Activated naive CD8-positive, alpha-beta T cell treated with anti-CD3 and anti-CD28 coated beads, Interleukin-2, amount 50 U/mL, for 16 hours (primary cell): ENCODE results near the gene S100A8.

Experiments used
- DNase-seq: peaks from one replicate; pipeline ENCODE4 v3.0.0-alpha.2; 2020; ENCODE audit warnings: low read depth, low spot score

The S100A8 gene

DNA sequence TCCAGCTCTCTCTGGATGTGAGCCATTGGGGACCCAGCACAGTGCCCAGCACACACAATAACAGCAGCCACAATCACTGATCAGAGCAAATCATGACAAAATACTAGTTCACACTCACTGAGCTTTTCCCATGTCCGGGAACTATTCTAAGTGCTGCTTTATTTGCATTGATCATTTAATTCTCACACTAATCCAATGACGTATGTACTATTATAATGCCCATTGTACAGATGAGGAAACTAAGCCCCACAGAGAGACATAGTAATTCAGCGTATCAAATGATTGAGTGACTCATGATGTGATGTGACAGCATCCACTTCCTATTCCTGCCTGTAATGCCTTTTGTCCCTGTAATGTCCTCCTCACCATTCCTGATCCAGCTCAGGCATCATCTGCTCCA is 1.9 kb upstream of the S100A8 start:
- DNase-seq = no peak

DNA sequence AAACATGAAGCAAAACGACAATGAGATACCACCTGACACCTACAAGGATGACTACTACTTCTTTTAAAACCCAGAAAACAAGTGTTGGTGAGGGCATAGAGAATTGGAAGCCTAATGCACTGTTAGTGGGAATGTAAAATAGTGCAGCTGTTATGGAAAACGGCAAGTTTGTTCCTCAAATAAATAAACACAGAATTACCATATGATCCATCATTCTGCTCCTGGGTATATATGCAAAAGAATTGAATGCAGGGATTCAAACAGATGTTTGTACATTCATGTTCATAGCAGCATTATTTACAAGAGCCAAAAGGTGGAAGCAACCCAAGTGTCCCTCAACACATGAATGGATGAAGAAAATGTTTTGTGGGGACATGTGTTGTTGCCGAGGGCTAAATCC is 1.4 kb upstream of the S100A8 start:
- DNase-seq = no peak

DNA sequence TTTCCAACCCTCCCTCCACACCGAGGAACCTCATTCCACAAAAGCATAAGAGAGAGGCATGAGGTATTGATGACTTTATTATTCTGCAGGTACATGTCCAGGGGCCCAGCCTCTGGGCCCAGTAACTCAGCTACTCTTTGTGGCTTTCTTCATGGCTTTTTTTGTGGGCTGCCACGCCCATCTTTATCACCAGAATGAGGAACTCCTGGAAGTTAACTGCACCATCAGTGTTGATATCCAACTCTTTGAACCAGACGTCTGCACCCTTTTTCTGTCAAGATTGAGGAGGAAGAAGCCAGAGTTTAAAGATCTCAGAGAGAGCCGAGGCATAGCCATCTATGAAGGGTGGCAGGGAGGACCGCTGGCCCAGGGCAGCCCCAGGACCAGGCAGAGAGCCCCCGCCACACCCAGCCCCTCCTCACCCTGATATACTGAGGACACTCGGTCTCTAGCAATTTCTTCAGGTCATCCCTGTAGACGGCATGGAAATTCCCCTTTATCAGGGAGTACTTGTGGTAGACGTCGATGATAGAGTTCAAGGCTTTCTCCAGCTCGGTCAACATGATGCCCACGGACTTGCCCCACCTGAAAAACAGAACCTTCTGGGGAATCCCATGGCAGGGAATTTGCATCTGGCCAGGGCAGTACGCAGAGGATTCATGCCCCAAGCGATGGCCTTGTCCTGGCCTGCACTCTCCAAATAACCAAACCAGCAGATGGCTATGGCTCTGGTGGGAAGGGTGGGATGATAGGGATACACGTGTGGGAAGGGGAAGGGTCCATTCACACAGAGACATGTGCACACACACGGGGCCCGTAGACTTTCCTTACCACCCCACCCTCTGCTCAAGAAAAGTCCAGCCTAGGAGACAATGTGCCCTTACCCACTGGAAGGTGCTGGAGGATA is 647 bp downstream of the S100A8 start:
- no peak for DNase-seq

DNA sequence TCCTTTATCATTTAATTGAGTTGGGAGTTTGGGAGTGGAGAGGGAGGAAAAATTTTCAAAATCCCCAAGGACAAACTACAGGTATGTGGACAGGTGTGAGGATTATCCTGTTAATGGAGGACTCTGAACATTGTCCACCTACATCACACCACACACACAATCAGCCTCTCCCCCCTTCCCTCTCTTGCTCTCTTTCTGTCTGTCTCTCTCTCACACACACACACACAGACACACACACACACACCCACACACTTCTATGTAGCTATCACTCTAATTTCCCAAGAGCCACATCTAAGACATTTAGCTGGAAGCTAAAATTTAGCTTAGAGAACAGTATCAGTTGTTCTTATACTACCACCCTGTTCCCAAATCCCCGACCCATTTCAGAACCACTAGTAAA is 1.5 kb downstream of the S100A8 start:
- DNase-seq = no peak

DNA sequence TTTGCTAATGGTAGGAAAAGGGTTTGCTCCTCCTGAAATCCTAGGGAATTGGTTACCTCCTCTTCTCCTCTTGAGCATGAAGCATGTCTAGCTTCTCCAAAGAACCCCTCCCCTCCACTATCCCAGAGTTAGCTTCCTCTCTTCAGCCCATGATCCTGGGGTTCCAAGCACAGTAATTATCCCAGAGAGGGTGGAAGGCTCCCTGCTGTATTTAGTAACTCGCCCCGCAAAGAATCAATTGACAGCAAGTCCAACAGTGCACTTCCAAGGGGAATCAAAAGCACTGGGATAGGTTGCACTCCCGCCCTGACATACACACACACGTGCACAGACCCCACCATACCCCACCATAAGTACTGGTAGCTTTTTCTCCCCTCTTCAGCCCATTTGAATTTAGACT is 3.1 kb downstream of the S100A8 start:
- no peak for DNase-seq

DNA sequence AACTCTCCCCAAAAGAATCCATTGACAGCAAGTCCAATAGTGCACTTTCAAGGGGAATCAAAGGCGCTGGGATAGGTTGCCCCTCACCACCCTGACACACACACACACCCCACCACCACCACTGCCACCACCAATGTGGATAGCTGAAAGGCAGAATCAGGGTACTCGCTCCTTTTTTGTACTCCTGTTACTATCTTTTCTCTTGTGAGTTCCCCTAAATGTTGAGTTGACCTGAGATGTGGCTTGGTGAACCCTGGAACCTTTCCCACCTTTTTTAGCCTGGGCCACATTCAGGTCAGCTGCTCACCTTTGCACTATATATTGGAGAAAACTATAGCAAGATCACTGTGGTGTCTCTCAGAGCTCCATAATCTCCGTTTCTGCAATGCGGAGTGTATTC is 3.9 kb downstream of the S100A8 start:
- DNase-seq = no peak

DNA sequence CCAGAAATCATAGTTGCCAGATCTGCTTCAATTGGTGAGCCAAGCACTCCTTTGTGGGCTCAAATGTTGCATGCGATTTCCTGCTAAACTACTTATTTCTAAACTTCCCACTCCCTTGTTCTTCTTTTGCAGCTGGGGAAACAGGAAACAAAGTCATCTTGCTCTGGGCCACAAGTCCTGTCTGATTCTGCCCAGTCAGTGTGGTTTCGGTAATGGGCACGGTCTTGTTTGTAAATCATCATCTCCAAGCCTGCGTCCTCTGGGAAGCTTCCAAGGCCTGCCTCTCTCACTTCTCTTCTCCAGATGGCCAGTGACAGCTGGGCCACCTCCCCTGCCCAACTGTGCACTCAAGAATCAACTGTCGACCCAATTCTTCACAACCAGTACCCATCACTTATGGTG is 4.4 kb downstream of the S100A8 start:
- DNase-seq = no peak

DNA sequence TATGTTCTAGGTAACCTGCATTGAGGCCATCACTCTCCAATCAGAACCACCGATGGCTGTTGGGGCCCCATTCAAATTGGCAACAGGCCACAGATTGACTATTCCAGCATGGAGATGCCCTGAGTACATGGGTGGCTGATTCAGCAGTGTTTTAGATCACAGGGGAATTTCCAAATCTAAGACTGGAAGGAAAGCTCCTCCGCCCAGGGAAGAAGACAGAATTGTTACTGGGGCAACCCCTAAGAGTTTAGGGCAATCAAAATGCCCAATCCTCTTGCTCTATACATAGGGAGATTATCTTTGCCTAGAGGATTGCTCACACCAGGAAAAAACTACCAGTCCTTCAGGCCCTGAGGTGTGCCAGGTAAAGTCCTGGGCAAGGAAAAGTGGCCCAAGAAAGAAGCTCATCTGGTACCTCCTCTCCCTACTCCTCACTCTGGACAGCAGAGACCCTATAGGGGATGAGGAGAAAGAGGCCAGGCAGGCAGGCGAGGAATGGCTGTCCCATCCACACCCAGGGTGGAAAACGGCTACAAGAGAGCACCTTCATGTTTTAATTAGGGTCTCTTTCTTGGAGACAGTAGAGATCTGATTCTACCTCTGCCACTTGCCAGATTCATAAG is 5.8 kb downstream of the S100A8 start:
- DNase-seq = no peak

- no peak for DNase-seq
Observed at GRCh38 chr1:153380711-153381110, 10.2 kb downstream of the S100A8 start.

GRCh38 chr1:153379591-153379990 is 11.3 kb downstream of the S100A8 start:
- no peak for DNase-seq

DNA sequence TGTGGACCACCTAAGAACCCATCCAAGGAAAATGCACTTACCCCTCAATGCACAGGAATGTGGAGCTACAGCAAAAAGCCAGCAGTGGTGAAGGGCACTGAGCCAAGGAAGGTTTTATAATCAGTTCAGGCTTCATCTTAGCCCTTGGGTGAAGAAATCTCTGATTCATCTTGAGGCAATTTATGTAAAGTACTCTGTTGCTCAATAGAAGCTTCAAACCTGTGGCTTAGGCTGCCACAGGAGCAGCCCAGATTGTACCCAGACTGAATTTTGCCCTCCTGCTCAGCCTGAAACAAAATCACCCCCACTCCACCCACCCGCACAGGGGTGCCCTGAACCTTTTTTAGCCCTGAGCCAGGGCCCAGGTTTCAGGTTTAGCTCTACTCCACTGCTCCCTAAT is 15.4 kb downstream of the S100A8 start, which contains the start of gene S100A12:
TSS of gene S100A12 (minus strand) at position 111 of the 400 bp plus-strand sequence. CDS start 1,029 bp downstream, outside the sequence.
- DNase-seq = no peak

GRCh38 chr1:153374071-153374470 is 16.8 kb downstream of the S100A8 start:
- no peak for DNase-seq

DNA sequence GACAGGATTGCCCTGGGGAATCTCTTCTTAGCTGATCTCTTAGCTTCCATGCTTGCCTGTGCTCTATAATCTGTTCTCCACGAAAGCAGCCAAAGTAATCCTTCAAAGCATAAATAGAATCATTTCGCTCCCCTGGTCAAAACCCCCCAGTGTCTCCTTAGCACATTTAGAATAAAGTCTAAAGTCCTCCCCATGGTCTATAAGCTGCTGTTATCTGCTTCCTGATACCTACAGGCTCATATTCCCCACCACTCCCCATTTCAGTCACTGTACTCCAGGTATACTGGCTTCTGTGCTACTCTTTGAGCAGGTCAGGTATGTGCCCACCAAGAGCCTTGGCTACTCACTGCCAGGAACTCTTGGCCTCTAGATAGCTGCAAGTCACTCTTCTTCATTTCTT is 18.3 kb downstream of the S100A8 start:
- DNase-seq = no peak

DNA sequence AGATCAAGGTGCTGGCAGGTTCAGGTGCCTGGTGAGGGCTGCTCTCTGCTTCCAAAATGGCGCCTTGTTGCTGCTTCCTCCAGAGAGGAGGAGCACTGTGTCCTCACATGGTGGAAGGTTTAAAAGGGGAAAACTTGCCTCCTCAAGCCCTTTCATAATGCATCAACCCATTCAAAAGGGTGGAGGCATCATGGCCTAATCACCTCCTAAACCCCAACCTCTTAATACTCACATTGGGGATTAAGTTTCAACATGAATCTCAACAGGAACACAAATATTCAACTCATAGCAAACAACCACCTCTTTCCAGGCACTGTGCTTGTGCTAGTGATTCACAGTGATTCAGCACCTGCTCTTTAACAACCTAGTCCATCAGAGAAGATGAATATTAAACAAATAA is 19.6 kb downstream of the S100A8 start:
- no peak for DNase-seq

DNA sequence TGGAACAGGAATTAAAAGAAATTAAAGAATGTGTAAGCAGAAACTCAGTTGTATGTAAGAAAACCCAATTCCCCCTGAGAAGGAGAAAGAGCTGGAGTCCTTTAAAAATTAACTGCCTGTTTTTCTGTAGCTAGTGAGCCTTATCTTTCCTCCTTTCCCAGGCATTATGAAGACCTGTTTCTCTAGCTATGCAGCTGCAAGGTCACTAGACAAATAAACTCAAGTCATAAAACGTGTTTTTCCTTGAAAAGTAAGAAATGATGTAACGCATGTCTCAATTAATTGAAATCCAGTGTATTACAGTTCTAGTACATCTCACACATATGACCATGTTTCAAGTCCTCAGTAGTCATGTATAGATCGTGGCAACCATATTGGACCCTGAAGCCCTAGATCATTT is 20.7 kb downstream of the S100A8 start:
- no peak for DNase-seq

- no peak for DNase-seq
Observed at GRCh38 chr1:153368495-153368894, 22.4 kb downstream of the S100A8 start.

GRCh38 chr1:153367090-153367489 is 23.8 kb downstream of the S100A8 start:
- no peak for DNase-seq

GRCh38 chr1:153366261-153366660 is 24.6 kb downstream of the S100A8 start:
- DNase-seq = no peak

GRCh38 chr1:153365696-153366095 is 25.2 kb downstream of the S100A8 start:
- no peak for DNase-seq

DNA sequence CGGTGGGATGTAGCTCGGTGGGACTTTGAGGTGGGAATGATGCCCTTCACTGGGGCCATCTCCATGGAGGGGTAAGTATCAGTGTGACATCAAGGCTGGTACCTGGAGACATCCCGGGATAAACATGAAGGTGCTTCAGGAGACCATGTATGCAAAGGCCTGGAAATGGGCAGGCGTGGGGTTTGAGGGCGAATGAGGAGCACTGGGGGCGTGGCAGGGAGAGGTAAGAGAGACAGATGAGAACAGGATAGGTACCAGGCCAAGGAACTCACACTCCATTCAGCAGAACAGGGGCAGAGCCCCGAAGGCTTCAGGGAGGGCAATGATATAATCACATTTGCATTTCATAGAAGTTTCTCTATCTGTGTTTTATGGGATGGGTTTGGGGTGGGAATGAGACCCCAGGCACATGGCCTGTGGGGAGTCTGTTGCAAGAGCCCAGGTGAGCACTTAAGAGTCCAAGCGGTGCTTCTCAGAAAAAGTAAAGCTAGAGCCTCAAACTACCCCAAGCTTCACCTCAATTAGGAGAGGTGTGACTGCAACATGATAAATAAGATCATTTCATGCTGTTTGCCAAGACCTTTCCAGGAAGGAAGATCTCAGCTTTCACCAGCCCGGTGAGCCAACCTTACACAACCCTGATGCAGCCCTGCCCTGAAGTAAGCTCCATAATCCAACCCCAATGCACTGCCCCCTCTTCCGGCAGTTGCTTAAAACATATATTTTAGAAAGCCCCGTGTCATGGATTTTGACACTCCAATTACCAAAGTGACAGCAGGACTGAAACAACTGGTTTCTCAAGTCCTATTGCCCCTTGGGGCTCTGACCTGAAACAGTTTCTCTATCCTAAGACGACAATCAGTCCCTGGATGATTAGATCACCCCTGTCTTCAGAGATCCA is 25.9 kb downstream of the S100A8 start:
- DNase-seq = no peak

DNA sequence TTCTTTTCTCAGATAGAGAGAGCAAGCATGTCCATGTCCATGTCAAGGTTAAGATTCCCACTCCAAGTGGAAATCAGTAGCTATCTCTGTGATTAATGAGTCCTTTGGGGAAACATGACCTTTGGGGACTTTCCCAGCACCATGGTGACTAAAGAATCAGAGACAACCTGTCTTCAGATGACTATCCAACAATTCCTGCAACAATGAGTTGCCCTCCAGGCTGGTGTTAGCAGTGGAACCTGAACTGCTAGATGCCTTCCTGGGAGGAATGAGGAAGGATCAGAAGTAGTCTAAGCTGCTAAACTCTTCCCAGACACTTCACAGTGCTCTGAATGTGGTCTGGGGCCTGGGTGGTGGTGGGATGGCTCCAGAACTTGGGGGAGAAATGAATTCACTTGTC is 26.7 kb downstream of the S100A8 start:
- DNase-seq = no peak

GRCh38 chr1:153363641-153364040 is 27.2 kb downstream of the S100A8 start:
- DNase-seq = no peak
